PC-9 (cell line): Measurements from ENCODE around the gene DDX39B.

Experiments
- EZH2 ChIP-seq: fragments of 200-600 bp; sonication (generic); IDR thresholded peaks from 2 replicates; pipeline ENCODE4 v1.8.0; 2017; ENCODE audit warnings: antibody characterized with exemption, low read depth
- TF ChIP-seq, protein P1 (sequence below): fragments of 200-600 bp; sonication (generic); conservative IDR thresholded peaks from 2 replicates; pipeline ENCODE4 v1.6.1; 2017; ENCODE audit warnings: mixed run types, antibody characterized with exemption, mild to moderate bottlenecking, moderate library complexity

GRCh38 chr6:31588871-31589650 lies 47.3 kb upstream of the DDX39B start:
- TF ChIP-seq, protein P1, sequence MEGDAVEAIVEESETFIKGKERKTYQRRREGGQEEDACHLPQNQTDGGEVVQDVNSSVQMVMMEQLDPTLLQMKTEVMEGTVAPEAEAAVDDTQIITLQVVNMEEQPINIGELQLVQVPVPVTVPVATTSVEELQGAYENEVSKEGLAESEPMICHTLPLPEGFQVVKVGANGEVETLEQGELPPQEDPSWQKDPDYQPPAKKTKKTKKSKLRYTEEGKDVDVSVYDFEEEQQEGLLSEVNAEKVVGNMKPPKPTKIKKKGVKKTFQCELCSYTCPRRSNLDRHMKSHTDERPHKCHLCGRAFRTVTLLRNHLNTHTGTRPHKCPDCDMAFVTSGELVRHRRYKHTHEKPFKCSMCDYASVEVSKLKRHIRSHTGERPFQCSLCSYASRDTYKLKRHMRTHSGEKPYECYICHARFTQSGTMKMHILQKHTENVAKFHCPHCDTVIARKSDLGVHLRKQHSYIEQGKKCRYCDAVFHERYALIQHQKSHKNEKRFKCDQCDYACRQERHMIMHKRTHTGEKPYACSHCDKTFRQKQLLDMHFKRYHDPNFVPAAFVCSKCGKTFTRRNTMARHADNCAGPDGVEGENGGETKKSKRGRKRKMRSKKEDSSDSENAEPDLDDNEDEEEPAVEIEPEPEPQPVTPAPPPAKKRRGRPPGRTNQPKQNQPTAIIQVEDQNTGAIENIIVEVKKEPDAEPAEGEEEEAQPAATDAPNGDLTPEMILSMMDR = no peak
- TF ChIP-seq EZH2 = no peak
